Neural cell (in vitro differentiated cells): Measurements from ENCODE around the gene ETDC. TPM values are rescaled to one million over a fixed set of nuclear protein-coding genes. Genes with fewer than 3 reads are reported as not detected.

Experiments
- H2AFZ ChIP-seq: fragments of 200-600, 300-800 bp; sonication (generic), shearing (Covaris generic); 2 replicates; pipeline ENCODE4 v1.6.0; 2014; ENCODE audit warnings: low read depth, mild to moderate bottlenecking, antibody characterized with exemption, low read length, moderate library complexity
- H3F3A ChIP-seq: fragments of 200-600 bp; shearing (Covaris generic); 2 replicates; pipeline ENCODE4 v1.6.1; 2016; ENCODE audit warnings: mild to moderate bottlenecking, moderate library complexity, mixed read lengths, antibody characterized with exemption, low read length; ENCODE audit not compliant: insufficient read depth, poor library complexity, severe bottlenecking
- H3K27ac ChIP-seq: fragments of 200-600, 300-800 bp; sonication (generic), shearing (Covaris generic); 2 replicates; pipeline ENCODE4 v1.5.1; 2014; ENCODE audit warnings: mild to moderate bottlenecking, low read length, moderate library complexity
- H3K27me3 ChIP-seq: fragments of 300-800, 200-600 bp; sonication (generic), shearing (Covaris generic); 2 replicates; pipeline ENCODE4 v1.6.0; 2014; ENCODE audit warnings: mild to moderate bottlenecking, low read depth, low read length, moderate library complexity; ENCODE audit not compliant: insufficient read depth
- H3K36me3 ChIP-seq: fragments of 300-800, 200-600 bp; sonication (generic), shearing (Covaris generic); 2 replicates; pipeline ENCODE4 v1.5.1; 2014; ENCODE audit warnings: mild to moderate bottlenecking, antibody characterized with exemption, low read length, moderate library complexity; ENCODE audit not compliant: insufficient read depth
- H3K4me2 ChIP-seq: fragments of 300-800, 200-600 bp; sonication (generic), shearing (Covaris generic); 2 replicates; pipeline ENCODE4 v1.6.0; 2014; ENCODE audit warnings: mild to moderate bottlenecking, low read length
- H3K4me3 ChIP-seq: fragments of 300-800, 200-600 bp; sonication (generic), shearing (Covaris generic); 2 replicates; pipeline ENCODE4 v1.5.1; 2014; ENCODE audit warnings: mild to moderate bottlenecking, low read length, moderate library complexity
- H3K79me2 ChIP-seq: fragments of 200-600 bp; shearing (Covaris generic); replicated peaks from 2 replicates; pipeline ENCODE4 v1.6.0; 2014; ENCODE audit warnings: mild to moderate bottlenecking, low read length, moderate library complexity; ENCODE audit not compliant: insufficient read depth
- H3K9ac ChIP-seq: fragments of 300-800, 200-600 bp; sonication (generic), shearing (Covaris generic); 2 replicates; pipeline ENCODE4 v1.6.1; 2016; ENCODE audit warnings: mild to moderate bottlenecking, low read length, mixed read lengths
- H3K9me2 ChIP-seq: fragments of 200-600 bp; shearing (Covaris generic); 2 replicates; pipeline ENCODE4 v1.6.1; 2016; ENCODE audit warnings: mild to moderate bottlenecking, low read length, mixed read lengths; ENCODE audit not compliant: insufficient read depth
- H3K9me3 ChIP-seq: fragments of 200-600, 300-800 bp; sonication (generic), shearing (Covaris generic); 2 replicates; pipeline ENCODE4 v1.6.1; 2016; ENCODE audit warnings: mild to moderate bottlenecking, mixed run types, low read length, moderate library complexity, mixed read lengths
- H4K20me1 ChIP-seq: fragments of 200-600 bp; shearing (Covaris generic); 2 replicates; pipeline ENCODE4 v1.6.1; 2016; ENCODE audit warnings: mild to moderate bottlenecking, mixed run types; ENCODE audit not compliant: insufficient read depth
- CTCF ChIP-seq: fragments of 450-650 bp; IDR thresholded peaks from 2 replicates; pipeline ENCODE4 v1.5.1; 2014; ENCODE audit warnings: antibody characterized with exemption, mild to moderate bottlenecking, moderate library complexity; ENCODE audit not compliant: poor library complexity, severe bottlenecking
- EP300 ChIP-seq: fragments of 450-650 bp; conservative IDR thresholded peaks from 2 replicates; pipeline ENCODE4 v1.6.1; 2014; ENCODE audit warnings: antibody characterized with exemption, mild to moderate bottlenecking, moderate library complexity; ENCODE audit not compliant: poor library complexity, severe bottlenecking
- EZH2 ChIP-seq: fragments of 200-600, 300-800 bp; shearing (Covaris generic), sonication (generic); IDR thresholded peaks from 2 replicates; pipeline ENCODE4 v1.6.1; 2014; ENCODE audit warnings: antibody characterized with exemption, low read length, borderline replicate concordance, mild to moderate bottlenecking; ENCODE audit not compliant: insufficient read depth, poor library complexity, severe bottlenecking
- MXI1 ChIP-seq: fragments of 450-650 bp; conservative IDR thresholded peaks from 2 replicates; pipeline ENCODE4 v1.6.1; 2014; ENCODE audit warnings: antibody characterized with exemption, mild to moderate bottlenecking; ENCODE audit not compliant: poor library complexity, severe bottlenecking
- POLR2AphosphoS5 ChIP-seq: IDR thresholded peaks from 2 replicates; pipeline ENCODE4 v1.6.1; 2012
- RAD21 ChIP-seq: fragments of 450-650 bp; conservative IDR thresholded peaks from 2 replicates; pipeline ENCODE4 v1.6.1; 2014; ENCODE audit warnings: antibody characterized with exemption, mild to moderate bottlenecking, moderate library complexity
- SMC3 ChIP-seq: fragments of 450-650 bp; conservative IDR thresholded peaks from 2 replicates; pipeline ENCODE4 v1.6.1; 2014; ENCODE audit warnings: antibody characterized with exemption, mild to moderate bottlenecking, moderate library complexity; ENCODE audit not compliant: poor library complexity
- TAF1 ChIP-seq: IDR thresholded peaks from 2 replicates; pipeline ENCODE4 v1.6.1; 2012; ENCODE audit warnings: low read depth
- polyA plus RNA-seq: library from polyadenylated mRNA; depleted of rRNA; stranded (reverse); fragments of >200 nt; gene quantifications from 2 replicates; pipeline ENCODE4 v1.2.3, GENCODE V29; 2014
- TF ChIP-seq, protein P1 (sequence below): IDR thresholded peaks from 2 replicates; pipeline ENCODE4 v1.6.1; 2012; ENCODE audit warnings: borderline replicate concordance

The ETDC gene
- polyA plus RNA-seq, 1 donor from 2014 or later: not detected

DNA sequence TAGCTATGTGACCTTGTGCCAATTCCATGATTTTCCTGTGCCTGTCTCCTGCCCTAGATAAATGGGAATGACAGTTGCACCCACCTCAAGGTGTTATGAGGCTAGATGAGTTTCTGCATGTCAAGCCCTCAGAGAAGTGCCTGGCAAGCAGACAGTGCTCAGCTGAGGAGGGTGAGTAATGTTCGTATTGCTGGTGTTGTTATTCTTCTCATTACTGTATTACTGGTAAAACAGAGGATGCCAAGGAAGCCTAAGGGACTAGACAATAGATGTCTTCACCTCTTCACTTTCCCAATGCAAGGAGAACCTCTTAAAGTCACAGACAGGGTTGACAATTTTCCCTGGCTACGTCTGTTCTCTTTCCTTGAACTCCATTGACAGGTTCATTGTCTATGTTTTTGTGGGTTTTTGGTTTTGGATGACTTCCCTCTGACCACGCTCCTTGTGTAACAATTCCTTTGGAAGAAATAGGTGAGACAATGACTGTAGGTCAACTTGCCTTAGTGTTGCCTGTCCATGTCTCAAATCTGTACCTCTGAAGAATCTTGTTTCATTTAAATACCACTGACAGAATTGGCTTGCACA lies 19.2 kb downstream of the ETDC start:
- no peak overlapping the region for H3K4me2 ChIP-seq
- no peaks in the 10 kb centered on the region for H3F3A ChIP-seq
- H3K9me2 ChIP-seq: no peaks in the 10 kb centered on the region

GRCh38 chrX:135330706-135331105 lies 21.4 kb downstream of the ETDC start:
- Histone ChIP-seq H3K4me2 (no peak overlapping the region), H3F3A (no peaks in the 10 kb centered on the region), H3K36me3 (no peaks in the 10 kb centered on the region), H3K9me2 (no peaks in the 10 kb centered on the region), H3K4me3 (no peak overlapping the region), H3K9ac (no peak overlapping the region), H3K9me3 (no peaks in the 10 kb centered on the region), H2AFZ (no peak overlapping the region), H3K79me2 (no peaks in the 10 kb centered on the region), H3K27me3 (no peaks in the 10 kb centered on the region), H4K20me1 (no peaks in the 10 kb centered on the region), H3K27ac (no peak overlapping the region)
- TF ChIP-seq TAF1 (no peak), MXI1 (no peak), POLR2AphosphoS5 (no peak), CTCF (no peak), EZH2 (no peak), RAD21 (no peak), SMC3 (no peak), EP300 (no peak)
- TF ChIP-seq, protein P1, sequence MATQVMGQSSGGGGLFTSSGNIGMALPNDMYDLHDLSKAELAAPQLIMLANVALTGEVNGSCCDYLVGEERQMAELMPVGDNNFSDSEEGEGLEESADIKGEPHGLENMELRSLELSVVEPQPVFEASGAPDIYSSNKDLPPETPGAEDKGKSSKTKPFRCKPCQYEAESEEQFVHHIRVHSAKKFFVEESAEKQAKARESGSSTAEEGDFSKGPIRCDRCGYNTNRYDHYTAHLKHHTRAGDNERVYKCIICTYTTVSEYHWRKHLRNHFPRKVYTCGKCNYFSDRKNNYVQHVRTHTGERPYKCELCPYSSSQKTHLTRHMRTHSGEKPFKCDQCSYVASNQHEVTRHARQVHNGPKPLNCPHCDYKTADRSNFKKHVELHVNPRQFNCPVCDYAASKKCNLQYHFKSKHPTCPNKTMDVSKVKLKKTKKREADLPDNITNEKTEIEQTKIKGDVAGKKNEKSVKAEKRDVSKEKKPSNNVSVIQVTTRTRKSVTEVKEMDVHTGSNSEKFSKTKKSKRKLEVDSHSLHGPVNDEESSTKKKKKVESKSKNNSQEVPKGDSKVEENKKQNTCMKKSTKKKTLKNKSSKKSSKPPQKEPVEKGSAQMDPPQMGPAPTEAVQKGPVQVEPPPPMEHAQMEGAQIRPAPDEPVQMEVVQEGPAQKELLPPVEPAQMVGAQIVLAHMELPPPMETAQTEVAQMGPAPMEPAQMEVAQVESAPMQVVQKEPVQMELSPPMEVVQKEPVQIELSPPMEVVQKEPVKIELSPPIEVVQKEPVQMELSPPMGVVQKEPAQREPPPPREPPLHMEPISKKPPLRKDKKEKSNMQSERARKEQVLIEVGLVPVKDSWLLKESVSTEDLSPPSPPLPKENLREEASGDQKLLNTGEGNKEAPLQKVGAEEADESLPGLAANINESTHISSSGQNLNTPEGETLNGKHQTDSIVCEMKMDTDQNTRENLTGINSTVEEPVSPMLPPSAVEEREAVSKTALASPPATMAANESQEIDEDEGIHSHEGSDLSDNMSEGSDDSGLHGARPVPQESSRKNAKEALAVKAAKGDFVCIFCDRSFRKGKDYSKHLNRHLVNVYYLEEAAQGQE: no peak

More for the DNA sequence above, 19.2 kb downstream of the ETDC start:
- Histone ChIP-seq H3K9me3 (no peaks in the 10 kb centered on the region), H3K27me3 (no peaks in the 10 kb centered on the region), H3K36me3 (no peaks in the 10 kb centered on the region), H3K79me2 (no peaks in the 10 kb centered on the region), H3K4me3 (no peak overlapping the region), H4K20me1 (no peaks in the 10 kb centered on the region), H3K27ac (no peak overlapping the region), H2AFZ (no peak overlapping the region), H3K9ac (no peak overlapping the region)
- TF ChIP-seq CTCF: no peak
